CD4-positive, alpha-beta T cell treated with Interleukin-6 for 4 hours (primary cell): ENCODE data around the gene PHF24.
A peak's percentile ranks its signal among the peaks of the same experiment; 100 is the strongest.

Experiments
- DNase-seq: peaks from one replicate; pipeline ENCODE4 v3.0.0-alpha.2; 2020; ENCODE audit warnings: mixed read lengths

Gene PHF24

GRCh38 chr9:34984049-34984448 is 26.0 kb downstream of the PHF24 start:
- peak; percentile 44 for DNase-seq

GRCh38 chr9:34985311-34985899 is 27.3 kb downstream of the PHF24 start:
- peak; percentile 71 for DNase-seq

GRCh38 chr9:34986540-34987047 is 28.5 kb downstream of the PHF24 start:
- peak; percentile 58 for DNase-seq

- DNase-seq = no peak
These were observed 29.2 kb downstream of the PHF24 start for GRCh38 chr9:34987160-34987901.

GRCh38 chr9:34988218-34989002 is 30.3 kb downstream of the PHF24 start:
- DNase-seq = peak; percentile 53

GRCh38 chr9:34989003-34989945 is 31.2 kb downstream of the PHF24 start, which contains the start of gene DNAJB5:
TSS of gene DNAJB5 (plus strand) at chr9:34989745. CDS start at chr9:34990631, 886 bp downstream.
- peak; percentile 97 for DNase-seq

GRCh38 chr9:34989946-34990635 is 32.0 kb downstream of the PHF24 start:
- DNase-seq = peak; percentile 58

GRCh38 chr9:34990908-34991606 is 33.0 kb downstream of the PHF24 start:
- no peak for DNase-seq

- DNase-seq = no peak
These were observed 33.7 kb downstream of the PHF24 start for GRCh38 chr9:34991607-34992375.

GRCh38 chr9:34992376-34992951 is 34.4 kb downstream of the PHF24 start:
- peak; percentile 49 for DNase-seq

GRCh38 chr9:34993502-34994259 is 35.6 kb downstream of the PHF24 start:
- no peak for DNase-seq

- no peak for DNase-seq
These were observed 36.3 kb downstream of the PHF24 start for GRCh38 chr9:34994260-34994899.

GRCh38 chr9:34994900-34995669 is 37.0 kb downstream of the PHF24 start:
- no peak for DNase-seq

- no peak for DNase-seq
These were observed 37.6 kb downstream of the PHF24 start for GRCh38 chr9:34995670-34996060.

GRCh38 chr9:34996181-34996904 is 38.3 kb downstream of the PHF24 start:
- DNase-seq = no peak

GRCh38 chr9:34996905-34997279 is 38.8 kb downstream of the PHF24 start:
- DNase-seq = no peak

GRCh38 chr9:34997379-34997781 is 39.3 kb downstream of the PHF24 start:
- no peak for DNase-seq
